MM.1S (cell line): Measurements from ENCODE around the gene ATXN1.

Source experiments
- DNase-seq: peaks from one replicate; pipeline ENCODE4 v3.0.0-alpha.2; 2015
- H2AFZ ChIP-seq: fragments of 300-600 bp; sonication (generic); 2 replicates; pipeline ENCODE4 v1.6.0; 2016; ENCODE audit warnings: antibody characterized with exemption, low read length
- H3F3A ChIP-seq: fragments of 300-600 bp; sonication (generic); 2 replicates; pipeline ENCODE4 v1.6.1; 2016; ENCODE audit warnings: mild to moderate bottlenecking, antibody characterized with exemption, low read length, moderate library complexity, mixed read lengths; ENCODE audit not compliant: insufficient read depth
- H3K27ac ChIP-seq: fragments of 300-600 bp; sonication (generic); 2 replicates; pipeline ENCODE4 v1.5.1; 2016; ENCODE audit warnings: mild to moderate bottlenecking, low read length
- H3K27me3 ChIP-seq: fragments of 300-600 bp; sonication (generic); replicated peaks from 2 replicates; pipeline ENCODE4 v1.6.0; 2016; ENCODE audit warnings: low read length; ENCODE audit not compliant: insufficient read depth
- H3K36me3 ChIP-seq: fragments of 300-600 bp; sonication (generic); replicated peaks from 2 replicates; pipeline ENCODE4 v1.6.1; 2016; ENCODE audit warnings: mild to moderate bottlenecking, low read length, mixed read lengths; ENCODE audit not compliant: insufficient read depth
- H3K4me1 ChIP-seq: fragments of 300-600 bp; sonication (generic); 2 replicates; pipeline ENCODE4 v1.6.1; 2016; ENCODE audit warnings: low read length, mixed read lengths
- H3K4me2 ChIP-seq: fragments of 300-600 bp; sonication (generic); 2 replicates; pipeline ENCODE4 v1.6.0; 2016; ENCODE audit warnings: low read depth, low read length
- H3K4me3 ChIP-seq: fragments of 300-600 bp; sonication (generic); 2 replicates; pipeline ENCODE4 v1.5.1; 2016; ENCODE audit warnings: low read length, mixed read lengths
- H3K79me2 ChIP-seq: fragments of 300-600 bp; sonication (generic); 2 replicates; pipeline ENCODE4 v1.6.1; 2016; ENCODE audit warnings: mixed run types, low read length, mixed read lengths
- H3K9ac ChIP-seq: fragments of 300-600 bp; sonication (generic); 2 replicates; pipeline ENCODE4 v1.6.1; 2016; ENCODE audit warnings: low read length, mixed read lengths
- H3K9me2 ChIP-seq: fragments of 300-600 bp; sonication (generic); replicated peaks from 2 replicates; pipeline ENCODE4 v1.6.1; 2016; ENCODE audit warnings: mild to moderate bottlenecking, low read length, mixed read lengths; ENCODE audit not compliant: insufficient read depth
- H3K9me3 ChIP-seq: fragments of 300-600 bp; sonication (generic); replicated peaks from 2 replicates; pipeline ENCODE4 v1.6.1; 2016; ENCODE audit warnings: mild to moderate bottlenecking, low read length, mixed read lengths; ENCODE audit not compliant: insufficient read depth
- H4K20me1 ChIP-seq: fragments of 300-600 bp; sonication (generic); 2 replicates; pipeline ENCODE4 v1.6.1; 2016; ENCODE audit warnings: mild to moderate bottlenecking, low read length, moderate library complexity, mixed read lengths; ENCODE audit not compliant: insufficient read depth
- CTCF ChIP-seq: fragments of 300-600 bp; sonication (generic); IDR thresholded peaks from 2 replicates; pipeline ENCODE4 v1.5.1; 2016; ENCODE audit warnings: antibody characterized with exemption, low read length, mixed read lengths
- EZH2 ChIP-seq: fragments of 300-600 bp; sonication (generic); optimal IDR thresholded peaks from 2 replicates; pipeline ENCODE3; 2017; ENCODE audit warnings: low read depth, mild to moderate bottlenecking, antibody characterized with exemption, low read length, mixed read lengths
- EZH2phosphoT487 ChIP-seq: fragments of 300-600 bp; sonication (generic); IDR thresholded peaks from 2 replicates; pipeline ENCODE4 v1.6.1; 2018; ENCODE audit warnings: antibody characterized with exemption, low read length

ATXN1 gene

GRCh38 chr6:16733085-16733484, 28.2 kb downstream of the ATXN1 start:
- Histone ChIP-seq H3K9ac (no peak overlapping the region), H3K9me3 (no peaks in the 10 kb centered on the region), H3K9me2 (no peaks in the 10 kb centered on the region), H3K4me2 (0 out of 2 replicates have a peak overlapping the region, but pooled peaks have one; percentile 53), H3K4me3 (no peak overlapping the region), H3K4me1 (peaks cover 29% of the 10 kb centered on the region), H2AFZ (no peak overlapping the region), H4K20me1 (no peaks in the 10 kb centered on the region), H3F3A (peaks cover 14% of the 10 kb centered on the region; the same call in 1 of the 2 replicates), H3K36me3 (no peaks in the 10 kb centered on the region), H3K79me2 (peaks cover 36% of the 10 kb centered on the region), H3K27ac (peak overlapping the region; percentile 82; the same call in 1 of the 2 replicates), H3K27me3 (no peaks in the 10 kb centered on the region)
- no peak for DNase-seq
- TF ChIP-seq EZH2phosphoT487 (no peak), EZH2 (no peak), CTCF (no peak)

- Histone ChIP-seq H3K27me3 (no peaks in the 10 kb centered on the region), H3K4me2 (peak overlapping the region; percentile 53), H3F3A (peaks cover 10% of the 10 kb centered on the region; the same call in 1 of the 2 replicates), H3K27ac (peak overlapping the region; percentile 82; the same call in 1 of the 2 replicates), H2AFZ (0 out of 2 replicates have a peak overlapping the region, but pooled peaks have one; percentile 4), H3K4me1 (peaks cover 17% of the 10 kb centered on the region), H3K9ac (peak overlapping the region; percentile 29; the same call in 1 of the 2 replicates), H3K9me3 (no peaks in the 10 kb centered on the region), H4K20me1 (no peaks in the 10 kb centered on the region), H3K4me3 (peak overlapping the region; percentile 45), H3K36me3 (no peaks in the 10 kb centered on the region), H3K9me2 (no peaks in the 10 kb centered on the region), H3K79me2 (peaks cover 39% of the 10 kb centered on the region)
- TF ChIP-seq EZH2phosphoT487 (no peak), EZH2 (no peak), CTCF (no peak)
- peak; percentile 74 for DNase-seq
Measured at GRCh38 chr6:16731478-16732051, 29.7 kb downstream of the ATXN1 start.

GRCh38 chr6:16730738-16731477, 30.4 kb downstream of the ATXN1 start:
- Histone ChIP-seq H3K27ac (peak overlapping the region; percentile 82; the same call in 1 of the 2 replicates), H3K36me3 (no peaks in the 10 kb centered on the region), H3K4me3 (peak overlapping the region; percentile 22; the same call in 1 of the 2 replicates), H3F3A (peaks cover 10% of the 10 kb centered on the region; the same call in 1 of the 2 replicates), H3K27me3 (no peaks in the 10 kb centered on the region), H3K4me1 (peaks cover 17% of the 10 kb centered on the region), H3K4me2 (peak overlapping the region; percentile 77), H3K9ac (peak overlapping the region; percentile 41; the same call in 1 of the 2 replicates), H4K20me1 (no peaks in the 10 kb centered on the region), H3K9me3 (no peaks in the 10 kb centered on the region), H3K9me2 (no peaks in the 10 kb centered on the region), H3K79me2 (peaks cover 39% of the 10 kb centered on the region), H2AFZ (no peak overlapping the region)
- DNase-seq, result peak; percentile 7
- no peak for TF ChIP-seq EZH2
- TF ChIP-seq CTCF, result no peak
- TF ChIP-seq EZH2phosphoT487, result no peak
